HG02852 (cell line): ENCODE results near the gene SLC38A1.
"Not testable (repeated sequence)": the region's sequence is repeated elsewhere in the genome, so short reads cannot be mapped to it uniquely, and the experiment has no call there.

Experiments used
- ATAC-seq: cut with Tn5 transposase; IDR thresholded peaks from one replicate; pipeline ENCODE4 v1.9.1; 2021; ENCODE audit warnings: mild to moderate bottlenecking, moderate library complexity; ENCODE audit not compliant: unreplicated experiment

Gene SLC38A1

DNA sequence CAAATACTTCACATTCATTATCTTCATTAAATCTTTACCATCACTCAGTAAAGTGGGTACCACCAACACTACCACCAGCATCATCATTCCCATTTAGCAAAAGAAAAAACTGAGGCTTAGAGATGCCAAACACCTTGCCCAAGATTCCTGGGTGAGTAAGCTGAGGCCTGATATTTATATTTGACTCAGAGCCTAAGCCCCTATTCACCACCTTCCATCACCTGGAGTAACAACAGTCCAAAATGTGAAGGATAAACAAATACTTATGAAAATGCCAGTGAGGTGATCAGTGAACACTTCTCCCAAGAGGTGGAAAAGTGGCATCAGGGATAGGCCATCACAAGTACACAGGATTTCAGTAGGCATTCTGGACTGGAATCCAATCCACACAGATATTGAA is 3.7 kb downstream of the SLC38A1 start:
- ATAC-seq: no peak

- no peak for ATAC-seq
Measured at GRCh38 chr12:46264057-46264456, 4.8 kb downstream of the SLC38A1 start.

DNA sequence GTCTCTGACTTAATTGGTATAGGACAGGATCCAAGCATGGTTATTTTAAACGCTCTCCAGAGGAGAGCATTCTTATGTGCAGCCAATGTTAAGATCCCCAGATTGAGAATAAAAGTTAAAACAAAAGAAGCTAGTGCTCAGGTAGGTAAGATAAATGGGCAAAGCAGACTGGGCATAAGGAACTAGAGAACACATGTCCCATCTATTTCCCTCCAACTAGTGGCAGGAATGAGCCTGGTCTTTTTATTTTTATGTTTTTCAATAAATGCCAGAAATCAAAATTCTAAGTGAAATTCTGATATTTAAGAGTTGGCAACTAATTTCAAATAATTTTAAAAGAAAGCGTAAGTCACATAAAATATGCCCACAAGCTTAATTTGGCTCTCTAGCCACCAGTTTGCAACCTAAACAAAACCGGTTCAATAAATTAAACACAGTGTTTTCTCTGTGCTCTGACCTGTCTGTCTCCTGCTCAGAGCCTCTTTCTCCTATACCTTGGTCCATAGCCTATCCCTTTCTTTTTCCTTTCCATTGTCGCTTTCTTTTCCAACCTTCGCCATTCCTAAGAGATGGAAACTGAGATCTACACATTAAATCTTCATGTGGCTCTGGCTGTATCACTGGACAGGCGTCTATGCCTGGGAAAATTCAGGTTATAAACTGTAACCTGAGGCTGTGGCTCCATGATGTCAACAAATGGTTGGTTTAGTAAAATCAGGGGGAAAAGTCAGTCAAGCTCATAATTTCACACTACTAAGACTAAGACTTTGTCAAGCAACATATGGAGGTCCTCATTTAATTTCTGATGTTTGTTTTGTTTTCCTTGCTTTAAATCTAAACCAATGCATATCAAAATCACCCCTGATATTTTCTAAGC is 5.5 kb downstream of the SLC38A1 start:
- no peak for ATAC-seq

- ATAC-seq: no peak
Measured at GRCh38 chr12:46261646-46262045, 7.2 kb downstream of the SLC38A1 start.

DNA sequence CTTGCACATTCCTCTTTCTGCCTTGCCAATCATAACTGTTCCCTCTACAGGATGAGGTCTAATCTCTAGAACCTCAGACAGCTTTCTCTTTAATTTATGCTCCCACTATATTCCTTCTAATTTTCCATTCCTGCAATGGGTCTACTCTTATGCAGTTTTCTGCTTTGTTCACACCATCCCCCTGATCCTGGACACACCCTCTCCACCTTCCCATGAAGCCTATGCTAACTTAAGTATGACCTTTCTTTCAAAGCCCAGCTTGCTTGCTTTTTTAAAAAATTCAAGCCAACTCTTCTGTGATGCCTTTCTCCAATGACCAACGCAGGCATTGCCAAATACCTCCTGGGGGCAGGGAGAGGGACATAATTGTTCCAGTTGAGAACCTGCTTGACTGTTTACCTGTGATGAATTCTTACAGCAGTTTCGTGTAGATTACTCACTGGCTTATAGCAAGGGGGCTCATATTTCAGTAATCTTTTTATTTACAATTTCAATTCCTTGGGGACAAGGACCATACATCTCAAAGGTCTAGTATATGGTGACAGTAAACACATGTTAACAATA is 7.8 kb downstream of the SLC38A1 start:
- ATAC-seq: no peak

GRCh38 chr12:46260124-46260912 is 8.5 kb downstream of the SLC38A1 start:
- ATAC-seq: no peak

GRCh38 chr12:46259713-46260112 is 9.1 kb downstream of the SLC38A1 start:
- no peak for ATAC-seq

DNA sequence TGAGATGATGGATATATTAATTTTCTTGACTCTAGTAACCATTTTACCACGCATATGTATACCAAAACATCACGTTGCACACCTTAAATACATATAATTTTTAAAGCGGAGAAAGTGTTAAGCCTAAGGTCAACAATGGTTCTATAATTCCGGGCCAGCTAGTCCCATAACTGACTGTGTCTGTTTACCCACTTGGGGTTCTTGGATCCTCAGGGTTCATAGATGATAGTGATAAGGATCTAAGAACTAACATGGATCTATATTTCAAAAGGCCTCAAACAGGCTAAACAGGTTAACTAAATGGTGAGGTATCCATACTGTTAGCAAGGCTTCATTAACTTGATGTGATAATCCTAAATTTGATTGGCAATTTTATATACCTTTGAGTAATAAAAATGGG is 9.8 kb downstream of the SLC38A1 start:
- no peak for ATAC-seq

- no peak for ATAC-seq
Measured at GRCh38 chr12:46258129-46258528, 10.7 kb downstream of the SLC38A1 start.

DNA sequence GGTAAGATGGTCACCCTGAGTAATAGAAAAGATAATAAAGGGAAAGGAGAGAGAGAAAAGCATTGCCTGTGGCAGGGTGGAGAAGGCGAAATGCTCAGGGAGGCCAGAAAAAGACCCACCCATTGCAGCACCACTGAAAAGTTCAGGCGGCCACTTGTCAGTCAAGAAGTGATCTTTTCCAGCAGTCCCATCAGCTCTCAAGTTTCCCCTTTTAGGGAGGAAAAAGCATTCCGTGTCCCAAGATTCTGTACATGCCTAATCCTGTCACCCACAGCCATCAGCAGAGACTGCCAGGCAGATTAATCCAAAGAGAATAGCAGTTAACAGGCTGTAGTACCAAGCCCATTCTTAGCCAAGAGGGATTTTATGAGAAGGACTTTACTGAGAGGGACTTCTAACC is 11.9 kb downstream of the SLC38A1 start:
- no peak for ATAC-seq

GRCh38 chr12:46253544-46254162 is 15.2 kb downstream of the SLC38A1 start:
- ATAC-seq: no peak

GRCh38 chr12:46251994-46252393 is 16.8 kb downstream of the SLC38A1 start:
- not testable (repeated sequence) for ATAC-seq

- ATAC-seq: not testable (repeated sequence)
Measured at GRCh38 chr12:46249960-46250359, 18.9 kb downstream of the SLC38A1 start.

DNA sequence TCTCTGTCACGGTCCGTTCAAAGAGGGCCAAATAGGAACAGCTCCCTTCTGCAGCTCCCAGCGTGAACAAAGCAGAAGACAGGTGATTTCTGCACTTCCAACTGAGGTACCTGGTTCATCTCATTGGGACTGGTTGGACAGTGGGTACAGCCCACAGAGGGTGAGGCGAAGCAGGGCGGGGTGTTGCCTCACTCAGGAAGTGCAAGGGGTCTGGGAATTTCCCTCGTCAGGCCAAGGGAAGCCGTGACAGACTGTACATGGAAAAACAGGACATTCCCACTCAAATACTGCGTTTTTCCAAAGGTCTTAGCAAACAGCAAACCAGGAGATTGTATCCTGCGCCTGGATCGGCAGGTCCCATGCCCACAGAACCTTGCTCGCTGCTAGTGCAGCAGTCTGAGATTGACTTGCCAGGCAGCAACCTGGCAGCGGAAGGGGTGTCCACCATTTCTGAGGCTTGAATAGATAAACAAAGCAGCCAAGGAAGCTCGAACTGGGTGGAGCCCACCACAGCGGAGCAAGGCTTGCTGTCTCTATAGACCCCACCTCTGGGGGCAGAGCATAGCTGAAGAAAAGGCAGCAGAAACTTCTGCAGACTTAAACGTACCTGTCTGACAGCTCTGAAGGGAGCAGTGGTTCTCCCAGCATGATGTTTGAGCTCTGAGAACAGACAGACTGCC is 22.7 kb downstream of the SLC38A1 start:
- no peak for ATAC-seq

- ATAC-seq: no peak
Measured at GRCh38 chr12:46244997-46245396, 23.8 kb downstream of the SLC38A1 start.

DNA sequence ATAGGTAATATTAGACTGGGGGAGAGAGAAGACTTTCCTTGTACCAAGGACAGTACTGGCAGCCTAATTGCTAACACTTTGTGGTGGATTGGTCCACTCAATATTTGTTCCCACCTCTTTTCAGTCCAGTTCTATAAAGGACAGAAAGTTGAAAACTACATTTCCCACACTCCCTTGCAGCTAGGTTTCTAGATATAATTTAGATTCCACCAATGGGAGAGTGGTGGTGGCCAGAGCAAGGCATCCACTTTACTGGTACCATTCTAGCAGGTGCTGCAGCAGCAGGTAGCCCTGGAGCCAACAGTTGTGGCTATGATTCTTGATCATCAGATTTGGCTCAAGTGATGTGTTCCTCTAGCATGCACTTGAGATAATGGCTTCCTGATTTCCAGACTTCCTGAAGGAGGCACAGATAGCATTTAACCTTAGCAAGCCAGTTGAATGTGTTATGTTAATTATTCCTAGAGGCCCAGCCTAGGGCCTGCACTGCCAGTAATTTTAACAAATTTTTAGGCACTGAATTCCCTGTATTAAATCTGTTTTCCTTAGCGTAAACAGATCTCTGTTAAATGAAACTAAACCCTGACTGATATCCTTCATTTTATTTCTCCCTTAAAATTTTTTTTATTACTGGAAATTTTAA is 24.4 kb downstream of the SLC38A1 start:
- no peak for ATAC-seq

- ATAC-seq: no peak
Measured at GRCh38 chr12:46242569-46242968, 26.3 kb downstream of the SLC38A1 start.

DNA sequence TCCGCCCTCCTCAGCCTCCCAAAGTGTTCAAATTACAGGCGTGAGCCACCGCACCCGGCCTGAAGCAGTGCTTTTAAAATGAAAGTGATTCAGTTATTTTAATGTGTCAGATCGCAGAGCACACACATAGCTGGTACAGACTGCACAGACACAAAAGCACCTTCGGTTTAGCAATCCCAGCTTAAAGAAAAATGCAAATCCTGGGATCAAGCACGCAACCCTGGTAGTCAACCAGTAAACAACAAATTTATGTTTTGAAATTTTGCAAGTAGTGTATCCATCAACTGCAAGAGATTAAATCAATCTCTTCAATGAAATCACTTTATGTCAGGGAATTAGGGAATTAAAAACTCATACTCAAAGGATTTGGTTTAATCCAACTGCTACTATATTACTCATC is 28.4 kb downstream of the SLC38A1 start:
- no peak for ATAC-seq

DNA sequence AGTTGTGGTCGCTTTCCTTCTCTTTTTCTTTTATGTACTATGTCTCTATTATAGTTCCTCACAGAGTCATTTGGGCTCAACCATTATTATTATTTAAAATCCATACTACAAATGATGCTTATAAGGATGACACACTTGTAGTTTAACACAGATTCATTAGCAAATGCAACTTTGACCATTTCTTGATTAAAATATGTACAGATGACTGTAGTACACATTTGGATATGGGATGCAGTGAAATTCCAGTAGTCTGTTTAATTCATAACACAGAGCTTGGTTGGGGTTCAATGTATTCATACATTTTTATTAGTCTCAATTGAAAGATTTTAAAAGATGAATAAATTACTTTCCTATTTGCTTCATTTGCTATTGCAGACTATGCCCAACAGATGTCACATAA is 30.0 kb downstream of the SLC38A1 start:
- no peak for ATAC-seq

DNA sequence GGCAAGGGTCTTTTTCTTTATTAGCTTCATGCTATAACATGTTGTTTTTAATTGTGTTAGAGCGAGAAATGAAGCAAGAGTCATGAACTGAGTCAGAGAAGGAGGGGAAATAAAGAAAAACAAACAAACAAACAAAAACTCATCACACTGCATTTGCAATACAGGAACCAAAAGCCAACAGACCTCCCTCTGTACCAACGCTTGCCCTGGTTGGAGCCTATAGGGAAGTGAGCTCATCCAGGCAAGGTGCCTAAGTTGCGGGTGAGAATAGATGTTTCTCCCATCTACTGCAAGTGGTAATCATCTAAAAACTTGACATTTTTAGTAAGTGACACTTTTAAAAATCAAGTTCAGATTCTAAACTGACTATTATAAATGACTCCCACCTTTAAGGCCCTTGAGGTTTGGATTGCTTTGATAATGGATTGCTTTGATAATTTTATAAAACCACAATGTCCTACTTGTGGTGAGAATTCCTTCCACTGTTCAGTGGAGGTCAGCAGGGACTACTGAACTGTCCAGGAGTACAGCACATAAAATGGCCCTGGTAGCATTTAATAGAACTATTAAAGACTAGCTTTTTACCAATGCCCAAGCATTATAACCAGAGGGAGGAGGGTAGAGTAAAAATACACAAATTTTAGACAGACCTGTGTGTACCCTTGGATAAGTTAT is 31.3 kb downstream of the SLC38A1 start:
- no peak for ATAC-seq
